ENCODE measurements around the gene DIP2B. TPM values are rescaled to one million over a fixed set of nuclear protein-coding genes. Genes with fewer than 3 reads are reported as not detected.
"Not testable (repeated sequence)": the region's sequence is repeated elsewhere in the genome, so short reads cannot be mapped to it uniquely, and the experiment has no call there.

DIP2B gene
- total RNA-seq, 1 donor from 2014 or later = 32.3 TPM

- intact Hi-C loops (cut with micrococcal nuclease) = loop anchor here (1.0 to 2.0 kb wide), 8 partner anchors 159 to 767 kb away; partner anchors contain the start of genes CSRNP2 and POU6F1
- POLR2A ChIA-PET = interaction anchor here (0.7 to 2.5 kb wide), 10 partner anchors 48 to 505 kb away, joined by 3 to 15 read pairs (median 6); partner anchors contain the start of genes CSRNP2, DAZAP2, SLC11A2 and SMAGP
- ATAC-seq (ENCODE audit: low read depth) (no peak), DNase-seq (no peak)
- no peaks in the 10 kb centered on the region for H3K9me3 Mint-ChIP-seq
- no peaks in the 10 kb centered on the region for H3K27me3 Mint-ChIP-seq
- peak; percentile 36 for TF ChIP-seq CTCF (IDR thresholded peaks at IDR 0.05)
- H3K27ac Mint-ChIP-seq = peak overlapping the region; percentile 96
- H3K4me3 Mint-ChIP-seq = peak overlapping the region; percentile 87
- H3K4me1 Mint-ChIP-seq = peaks cover 38% of the 10 kb centered on the region
- peaks cover 10% of the 10 kb centered on the region for H3K36me3 Mint-ChIP-seq (ENCODE audit: low read depth)
- CTCF ChIA-PET = interaction anchor here (0.6 to 5.7 kb wide), 14 partner anchors 8 to 653 kb away, joined by 3 to 66 read pairs (median 3); partner anchors contain the start of gene COX14
These were observed 260.5 kb downstream of the DIP2B start for GRCh38 chr12:50765095-50765911.

GRCh38 chr12:50768391-50768790 is 263.6 kb downstream of the DIP2B start:
- ATAC-seq (ENCODE audit: low read depth) (no peak), DNase-seq (no peak)
- no peaks in the 10 kb centered on the region for H3K9me3 Mint-ChIP-seq
- CTCF ChIA-PET = interaction anchor here (4.8 to 5.7 kb wide), 2 partner anchors 57 to 218 kb away, joined by 22 to 66 read pairs; no protein-coding TSS in a partner anchor
- TF ChIP-seq CTCF (IDR thresholded peaks at IDR 0.05) = no peak
- POLR2A ChIA-PET = no interaction called here
- H3K4me3 Mint-ChIP-seq = no peak overlapping the region
- peaks cover 22% of the 10 kb centered on the region for H3K4me1 Mint-ChIP-seq
- intact Hi-C loops (cut with micrococcal nuclease) = no loop called here
- H3K36me3 Mint-ChIP-seq (ENCODE audit: low read depth) = peaks cover 32% of the 10 kb centered on the region
- no peaks in the 10 kb centered on the region for H3K27me3 Mint-ChIP-seq
- H3K27ac Mint-ChIP-seq = no peak overlapping the region

DNA sequence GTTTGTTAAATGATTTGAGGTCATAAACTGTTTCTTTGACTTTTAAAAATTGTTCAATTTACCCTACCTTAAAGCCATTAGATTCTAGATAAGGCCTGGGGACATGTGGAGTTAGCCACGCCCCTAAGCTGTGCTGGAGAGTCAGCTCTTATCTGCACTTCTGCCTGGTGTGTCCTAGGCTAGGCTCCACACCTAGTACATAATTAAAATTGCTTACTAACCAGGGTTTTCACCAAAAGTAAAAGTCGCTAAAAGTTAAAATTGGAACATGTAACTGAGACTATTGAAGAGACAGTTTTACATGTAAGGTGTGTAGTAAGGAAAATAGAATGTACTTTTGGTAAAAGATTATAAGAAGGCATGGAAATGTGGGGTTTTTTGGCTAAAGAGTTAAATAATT is 264.0 kb downstream of the DIP2B start:
- POLR2A ChIA-PET = not testable (repeated sequence)

DNA sequence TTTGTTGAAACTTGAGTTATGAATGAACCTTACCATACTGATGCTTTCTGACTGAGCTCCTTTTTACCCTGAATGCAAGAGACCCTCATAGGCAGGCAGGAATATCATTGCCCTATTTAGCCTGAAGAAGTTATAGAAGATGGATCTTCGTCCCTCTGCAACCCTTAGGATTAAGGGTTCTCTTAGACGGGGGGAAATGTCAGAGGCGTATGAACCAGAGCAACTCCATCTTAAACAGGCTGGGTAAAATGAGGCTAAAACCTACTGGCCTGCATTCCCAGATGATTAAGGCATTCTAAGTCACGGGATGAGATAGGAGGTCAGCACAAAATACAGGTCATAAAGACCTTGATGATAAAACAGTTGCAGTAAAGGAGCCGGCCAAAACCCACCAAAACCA is 266.6 kb downstream of the DIP2B start:
- Mint-ChIP-seq H3K9me3 (no peaks in the 10 kb centered on the region), H3K27me3 (no peaks in the 10 kb centered on the region), H3K4me1 (peaks cover 8% of the 10 kb centered on the region), H3K27ac (no peak overlapping the region), H3K36me3 (ENCODE audit: low read depth) (peaks cover 28% of the 10 kb centered on the region), H3K4me3 (no peak overlapping the region)
- ChIA-PET POLR2A (no interaction called here), CTCF (no interaction called here)
- DNase-seq (no peak), ATAC-seq (ENCODE audit: low read depth) (no peak)
- intact Hi-C loops (cut with micrococcal nuclease) = no loop called here
- TF ChIP-seq CTCF (IDR thresholded peaks at IDR 0.05) = no peak

More for the DNA sequence above, 264.0 kb downstream of the DIP2B start:
- intact Hi-C loops (cut with micrococcal nuclease); DNase-seq; H3K27ac Mint-ChIP-seq; H3K4me3 Mint-ChIP-seq; H3K9me3 Mint-ChIP-seq; H3K27me3 Mint-ChIP-seq; ATAC-seq (ENCODE audit: low read depth): not testable (repeated sequence)
- CTCF ChIA-PET = interaction anchor here (5.7 kb wide), 1 partner anchor 218 kb away, joined by 66 read pairs; no protein-coding TSS in a partner anchor
- peaks cover 19% of the 10 kb centered on the region for H3K4me1 Mint-ChIP-seq
- peaks cover 31% of the 10 kb centered on the region for H3K36me3 Mint-ChIP-seq (ENCODE audit: low read depth)

GRCh38 chr12:50772470-50772869 is 267.7 kb downstream of the DIP2B start:
- Mint-ChIP-seq H3K9me3 (no peaks in the 10 kb centered on the region), H3K27me3 (no peaks in the 10 kb centered on the region), H3K4me3 (no peak overlapping the region), H3K4me1 (peaks cover 6% of the 10 kb centered on the region), H3K27ac (no peak overlapping the region), H3K36me3 (ENCODE audit: low read depth) (peaks cover 28% of the 10 kb centered on the region)
- DNase-seq (no peak), ATAC-seq (ENCODE audit: low read depth) (no peak)
- intact Hi-C loops (cut with micrococcal nuclease) = no loop called here
- TF ChIP-seq CTCF (IDR thresholded peaks at IDR 0.05) = no peak
- ChIA-PET CTCF (no interaction called here), POLR2A (no interaction called here)

Measured in activated B cell treated with CpG ODN at 0.5 μM for 24 hours (primary cell).